ENCODE measurements around the gene KCNN3. TPM values are rescaled to one million over a fixed set of nuclear protein-coding genes. Genes with fewer than 3 reads are reported as not detected.

Gene KCNN3
- total RNA-seq, 1 donor from 2014 or later: 0.20 TPM

DNA sequence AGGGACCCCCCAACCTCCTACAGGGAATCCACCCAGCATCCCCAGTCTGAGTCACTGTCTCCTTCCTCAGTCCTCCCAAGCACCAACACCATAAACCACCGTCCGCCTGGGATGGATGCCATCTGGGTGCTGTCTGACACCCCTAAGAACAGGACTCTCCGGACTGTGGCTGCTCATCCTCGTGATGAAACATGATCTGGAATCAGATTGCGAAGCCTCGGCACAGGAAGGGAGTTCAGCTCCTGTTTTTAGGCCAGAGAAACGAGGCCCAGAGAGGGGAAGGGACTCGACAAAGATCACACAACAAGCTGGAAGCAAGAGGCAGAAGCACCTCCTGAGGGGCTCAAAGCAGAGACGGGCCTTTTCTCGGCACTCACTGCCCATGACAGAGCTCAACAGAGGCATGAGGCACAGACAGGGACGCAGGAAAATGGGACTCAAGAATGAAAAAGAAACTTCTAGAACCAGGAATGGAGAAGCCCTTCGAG lies 8.4 kb downstream of the KCNN3 start:
- DNase-seq (ENCODE audit: low read depth, low spot score): no peak

GRCh38 chr1:154860156-154860870 lies 9.8 kb downstream of the KCNN3 start:
- no peak for DNase-seq (ENCODE audit: low read depth, low spot score)

GRCh38 chr1:154859786-154860155 lies 10.3 kb downstream of the KCNN3 start:
- no peak for DNase-seq (ENCODE audit: low read depth, low spot score)

- no peak for DNase-seq (ENCODE audit: low read depth, low spot score)
Measured at GRCh38 chr1:154859151-154859785, 10.8 kb downstream of the KCNN3 start.

GRCh38 chr1:154857441-154858215 lies 12.5 kb downstream of the KCNN3 start:
- DNase-seq (ENCODE audit: low read depth, low spot score): no peak

- DNase-seq (ENCODE audit: low read depth, low spot score): no peak
Measured at GRCh38 chr1:154857022-154857421, 13.1 kb downstream of the KCNN3 start.

DNA sequence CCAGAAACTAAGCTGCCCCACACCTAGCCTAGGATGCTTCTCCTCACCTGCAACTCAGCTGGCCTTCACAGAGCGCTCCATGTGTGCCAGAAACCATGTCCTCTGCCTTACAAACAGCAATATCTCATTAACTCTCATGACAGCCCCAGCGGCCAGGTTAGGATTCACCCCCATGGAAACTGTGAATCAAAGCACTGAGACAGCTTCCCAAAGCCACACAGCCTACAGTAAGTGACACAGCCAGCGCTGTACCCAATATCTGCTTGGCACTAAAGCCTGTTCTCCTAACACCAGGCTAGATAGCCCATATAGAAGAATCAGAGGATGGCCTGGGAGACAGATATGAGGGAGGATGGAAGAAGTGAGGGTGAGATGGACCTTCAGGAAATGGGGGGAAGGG lies 13.5 kb downstream of the KCNN3 start:
- DNase-seq (ENCODE audit: low read depth, low spot score): no peak

- no peak for DNase-seq (ENCODE audit: low read depth, low spot score)
Measured at GRCh38 chr1:154856049-154856448, 14.0 kb downstream of the KCNN3 start.

GRCh38 chr1:154855186-154855851 lies 14.8 kb downstream of the KCNN3 start:
- no peak for DNase-seq (ENCODE audit: low read depth, low spot score)

DNA sequence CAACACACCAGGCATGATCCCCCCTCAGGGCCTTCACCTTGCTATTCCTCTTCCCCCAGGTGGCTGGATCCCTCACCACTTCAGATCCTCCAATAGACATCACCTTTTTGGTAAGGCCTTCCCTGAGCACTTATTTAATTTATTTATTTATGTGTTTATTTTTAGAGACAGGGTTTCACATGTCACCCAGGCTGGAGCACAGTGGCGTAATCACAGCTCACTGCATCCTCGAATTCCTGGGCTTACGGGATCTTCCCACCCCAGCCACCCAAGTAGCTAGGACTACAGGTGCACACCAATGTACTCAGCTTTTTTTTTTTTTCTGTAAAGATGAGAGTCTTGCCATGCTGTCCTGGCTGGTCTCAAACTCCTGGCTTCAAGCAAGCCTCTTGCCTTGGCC lies 17.2 kb downstream of the KCNN3 start:
- DNase-seq (ENCODE audit: low read depth, low spot score): no peak

- DNase-seq (ENCODE audit: low read depth, low spot score): no peak
Measured at GRCh38 chr1:154851392-154852177, 18.5 kb downstream of the KCNN3 start.

GRCh38 chr1:154849645-154850131 lies 20.4 kb downstream of the KCNN3 start:
- DNase-seq (ENCODE audit: low read depth, low spot score): no peak

DNA sequence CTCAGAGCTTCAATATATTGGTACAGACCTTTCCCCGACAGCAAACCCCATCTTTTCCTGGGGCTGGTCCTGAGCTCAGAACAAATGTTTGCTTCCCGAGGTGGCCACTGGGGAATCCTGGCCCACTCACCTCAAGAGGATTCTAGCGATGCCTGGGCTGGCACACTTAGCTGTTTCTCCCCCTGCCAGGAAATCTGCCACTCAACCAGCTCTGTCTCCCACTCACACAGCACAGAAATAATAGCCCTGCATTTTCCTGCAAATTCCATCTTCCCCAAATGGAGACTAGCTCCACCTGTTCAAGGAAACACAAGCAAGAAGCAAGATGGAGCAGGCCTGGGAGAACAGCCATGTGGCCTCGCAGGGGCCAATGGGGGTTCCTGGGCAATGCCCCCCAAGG lies 21.1 kb downstream of the KCNN3 start:
- DNase-seq (ENCODE audit: low read depth, low spot score): no peak

- no peak for DNase-seq (ENCODE audit: low read depth, low spot score)
Measured at GRCh38 chr1:154847891-154848290, 22.2 kb downstream of the KCNN3 start.

GRCh38 chr1:154846565-154847442 lies 23.3 kb downstream of the KCNN3 start:
- no peak for DNase-seq (ENCODE audit: low read depth, low spot score)

DNA sequence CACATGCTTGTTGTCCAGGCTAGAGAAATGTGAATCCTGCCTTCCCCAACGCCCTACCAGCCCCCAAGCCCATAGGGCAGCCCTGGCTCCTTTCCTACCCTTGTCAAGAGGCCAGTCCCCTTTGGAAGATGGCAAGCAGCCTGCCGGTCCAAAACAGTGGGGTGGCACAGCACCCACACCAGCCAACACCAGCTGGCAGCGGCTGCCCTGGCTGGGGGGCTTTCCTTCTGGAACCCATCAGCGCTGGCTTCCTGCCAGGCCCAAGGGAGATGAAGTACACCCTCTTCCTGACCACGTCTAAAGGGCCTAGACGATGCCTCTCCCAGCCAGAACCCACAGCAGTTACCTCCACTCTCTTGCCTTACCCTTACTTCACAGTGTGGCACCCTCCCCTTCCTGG lies 24.2 kb downstream of the KCNN3 start:
- DNase-seq (ENCODE audit: low read depth, low spot score): no peak

- no peak for DNase-seq (ENCODE audit: low read depth, low spot score)
Measured at GRCh38 chr1:154845174-154845573, 24.9 kb downstream of the KCNN3 start.

- DNase-seq (ENCODE audit: low read depth, low spot score): no peak
Measured at GRCh38 chr1:154844297-154844681, 25.8 kb downstream of the KCNN3 start.

DNA sequence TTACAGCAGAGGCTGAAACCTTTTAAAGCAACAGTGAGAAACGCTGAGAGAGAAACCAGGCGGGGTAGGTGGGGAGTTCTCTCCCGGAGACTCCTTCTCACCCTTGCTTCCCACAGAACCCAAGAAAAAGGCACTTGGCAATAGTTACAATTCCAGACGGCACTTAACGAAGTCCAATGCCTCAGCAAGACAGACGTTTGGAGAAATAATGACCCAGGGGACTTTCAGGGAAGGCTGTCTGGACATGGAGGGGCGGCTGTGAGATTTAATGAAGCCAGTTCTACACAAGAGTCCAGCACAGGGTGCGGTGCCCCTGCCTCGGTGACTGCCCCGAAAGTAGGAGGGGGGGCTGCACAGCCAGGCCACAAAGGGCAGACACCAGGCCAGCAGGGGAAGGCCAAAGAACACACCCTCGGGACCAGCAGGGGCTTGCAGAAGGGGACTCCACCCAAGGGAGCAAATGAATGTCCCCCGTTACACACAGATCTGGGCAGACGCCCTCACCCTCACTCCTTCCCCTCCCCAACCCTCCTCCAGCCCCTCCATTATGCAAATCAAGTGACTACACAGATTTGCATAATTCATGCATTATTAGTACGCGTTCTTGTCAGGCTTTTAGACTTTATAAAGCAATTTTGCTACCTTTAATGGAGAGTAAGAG lies 26.3 kb downstream of the KCNN3 start:
- no peak for DNase-seq (ENCODE audit: low read depth, low spot score)

Data from pulmonary artery endothelial cell (primary cell).